DND-41 (cell line): ENCODE data around the gene IQCC.

Experiments used
- CTCF ChIP-seq: IDR thresholded peaks from 2 replicates; pipeline ENCODE4 v1.5.1; 2012; ENCODE audit warnings: borderline replicate concordance, low read length, moderate library complexity, mild to moderate bottlenecking; ENCODE audit not compliant: poor library complexity, severe bottlenecking; ENCODE audit errors: extremely low read depth
- EZH2 ChIP-seq: IDR thresholded peaks from 3 replicates; pipeline ENCODE4 v1.6.1; 2012; ENCODE audit warnings: borderline replicate concordance, low read depth, mild to moderate bottlenecking, moderate library complexity, low read length, inconsistent platforms; ENCODE audit not compliant: severe bottlenecking

- no peak for TF ChIP-seq CTCF
- no peak for TF ChIP-seq EZH2
These were observed 25.9 kb upstream of the IQCC start, which contains the start of gene TXLNA for GRCh38 chr1:32179443-32180185.
